Glomerular visceral epithelial cell (primary cell): ENCODE data around the gene FMNL2.
A peak's percentile ranks its signal among the peaks of the same experiment; 100 is the strongest.

Source experiments
- DNase-seq: peaks from one replicate; pipeline ENCODE4 v3.0.0-alpha.2; 2016; ENCODE audit errors: extremely low spot score

The FMNL2 gene

DNA sequence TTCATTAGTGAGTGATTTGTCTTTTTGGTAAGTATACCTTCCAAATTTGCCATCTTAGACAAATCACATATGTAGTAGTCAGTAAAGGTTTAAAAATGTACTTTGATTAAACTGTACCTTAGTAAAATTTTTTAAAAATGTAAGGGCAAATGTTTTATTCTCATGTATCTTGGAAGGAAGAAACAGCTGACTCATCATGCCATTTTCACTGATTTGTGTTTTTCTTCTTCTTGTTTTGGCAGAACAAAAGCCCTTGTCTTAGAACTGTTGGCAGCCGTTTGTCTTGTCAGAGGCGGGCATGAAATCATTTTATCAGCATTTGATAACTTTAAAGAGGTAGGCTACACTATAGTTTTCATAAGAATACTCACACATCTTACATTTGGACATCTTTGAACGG lies 245.7 kb downstream of the FMNL2 start:
- no peak for DNase-seq

DNA sequence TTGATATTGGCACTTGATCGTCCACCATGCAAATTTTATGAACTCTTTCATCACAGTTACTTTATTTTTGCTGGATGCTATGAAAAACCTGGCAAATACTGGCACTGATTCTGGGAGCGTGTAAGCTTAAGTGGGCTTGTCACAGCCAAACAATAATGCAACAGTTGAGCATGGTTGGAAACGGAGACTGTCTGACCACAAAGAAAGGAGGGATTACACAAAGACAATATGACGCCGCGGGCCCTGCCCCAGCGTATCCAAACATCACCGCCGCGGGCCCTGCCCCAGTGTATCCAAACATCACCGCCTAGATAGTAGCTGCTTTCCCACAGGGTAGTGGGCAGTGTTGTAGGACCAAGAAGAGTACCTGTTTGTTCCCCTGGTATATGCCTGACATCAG lies 246.4 kb downstream of the FMNL2 start:
- DNase-seq, result no peak

DNA sequence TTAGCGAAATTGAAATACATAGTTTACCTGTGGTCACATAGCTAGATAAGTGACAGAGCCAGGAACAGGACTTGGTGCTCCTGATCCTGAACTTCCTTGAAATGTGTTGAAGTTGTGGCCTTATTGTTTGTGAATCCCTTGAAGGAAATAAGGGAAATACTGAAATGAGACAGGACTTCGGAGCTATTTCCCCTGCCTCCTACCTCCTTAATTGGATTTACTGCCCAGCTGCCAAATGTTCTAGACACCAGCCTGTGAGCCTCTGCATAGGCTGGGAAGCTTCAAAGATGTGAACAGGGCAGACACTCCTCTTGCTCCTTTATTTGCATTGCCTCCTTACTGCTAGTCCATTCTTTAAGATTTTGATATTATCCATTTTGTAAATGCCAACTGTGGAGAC lies 247.1 kb downstream of the FMNL2 start:
- DNase-seq, result no peak

DNA sequence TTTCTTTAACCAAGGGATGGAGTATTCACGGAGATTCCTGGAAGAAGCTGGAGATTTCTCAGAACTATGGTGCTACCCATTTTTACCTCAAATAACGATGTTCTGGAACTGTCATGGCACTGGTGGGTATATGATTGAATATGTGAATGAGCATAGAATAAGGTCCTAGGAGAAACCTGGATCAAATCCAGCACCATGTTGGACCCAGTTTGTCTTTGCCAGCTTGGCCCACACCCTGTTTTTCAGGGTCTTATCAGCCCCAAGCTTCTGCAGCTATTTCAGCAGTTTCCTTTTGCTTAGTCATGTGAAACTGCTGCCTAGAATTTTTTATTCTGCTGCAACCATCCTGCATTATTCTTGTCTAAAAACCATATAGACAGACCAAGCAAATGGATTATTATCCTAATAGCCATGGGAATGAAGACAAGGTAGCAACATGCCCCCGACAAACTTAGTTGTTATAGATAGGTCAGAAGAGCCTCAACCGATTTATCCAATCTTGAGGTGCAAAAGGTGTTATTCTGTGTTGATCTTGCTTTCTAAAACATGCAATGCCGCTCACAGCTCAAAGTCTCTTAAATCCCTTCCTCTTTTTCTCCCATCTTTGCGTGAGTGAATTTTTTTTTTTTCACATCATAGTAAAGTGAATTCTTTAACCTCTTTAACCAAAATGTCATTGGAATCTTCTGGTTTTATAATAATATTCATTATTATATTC lies 248.7 kb downstream of the FMNL2 start:
- DNase-seq, result no peak

DNA sequence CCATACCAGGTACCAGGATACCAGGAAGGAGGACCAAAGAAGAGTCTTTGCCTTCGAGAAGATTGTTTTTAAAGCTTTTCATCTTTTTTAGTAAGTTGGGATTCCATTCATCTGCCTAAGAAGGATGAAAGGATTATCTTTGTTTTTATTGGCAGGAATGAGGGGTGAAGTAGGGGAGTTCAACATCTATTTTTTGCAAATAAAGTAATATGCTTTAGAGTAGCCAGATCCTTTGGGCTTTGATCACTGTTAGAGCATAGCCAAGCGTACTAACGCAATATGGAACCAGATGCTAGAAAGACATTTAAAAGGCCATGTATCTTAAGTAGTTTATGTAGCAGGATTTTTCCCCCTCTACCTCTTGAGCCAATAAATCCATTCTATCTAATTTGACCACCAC lies 249.3 kb downstream of the FMNL2 start:
- no peak for DNase-seq

DNA sequence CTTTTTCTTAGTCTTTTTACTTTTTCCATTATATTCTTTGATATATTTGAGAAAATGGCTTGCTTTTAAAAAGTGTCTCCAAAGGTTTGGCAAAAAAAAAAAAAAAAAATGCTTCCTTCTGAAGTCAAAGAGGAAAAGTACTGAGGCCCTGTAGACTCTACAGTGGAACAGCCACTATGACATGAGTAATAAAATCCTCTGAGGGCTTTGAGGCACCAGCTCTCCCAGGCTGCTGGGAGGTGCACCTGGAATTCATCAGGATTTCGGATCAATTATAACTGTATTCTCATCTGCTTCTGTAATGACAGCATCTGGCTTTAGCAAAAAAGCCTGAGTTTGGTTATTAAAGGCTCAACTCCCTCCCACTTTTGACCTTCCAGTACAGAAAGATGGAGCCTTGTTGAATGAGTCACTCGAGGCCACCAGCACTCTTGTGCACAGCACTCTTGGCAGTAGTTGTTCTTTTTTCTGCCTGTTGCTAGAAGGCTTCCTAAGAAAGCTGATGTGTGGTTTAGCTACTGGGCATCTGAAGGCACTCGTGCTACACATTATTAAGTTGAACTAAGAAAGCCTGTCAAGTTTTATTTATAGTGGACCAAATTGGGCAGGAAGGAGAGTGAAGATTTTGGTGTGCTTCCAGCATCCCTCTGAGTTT lies 251.0 kb downstream of the FMNL2 start:
- DNase-seq, result peak; percentile 59

DNA sequence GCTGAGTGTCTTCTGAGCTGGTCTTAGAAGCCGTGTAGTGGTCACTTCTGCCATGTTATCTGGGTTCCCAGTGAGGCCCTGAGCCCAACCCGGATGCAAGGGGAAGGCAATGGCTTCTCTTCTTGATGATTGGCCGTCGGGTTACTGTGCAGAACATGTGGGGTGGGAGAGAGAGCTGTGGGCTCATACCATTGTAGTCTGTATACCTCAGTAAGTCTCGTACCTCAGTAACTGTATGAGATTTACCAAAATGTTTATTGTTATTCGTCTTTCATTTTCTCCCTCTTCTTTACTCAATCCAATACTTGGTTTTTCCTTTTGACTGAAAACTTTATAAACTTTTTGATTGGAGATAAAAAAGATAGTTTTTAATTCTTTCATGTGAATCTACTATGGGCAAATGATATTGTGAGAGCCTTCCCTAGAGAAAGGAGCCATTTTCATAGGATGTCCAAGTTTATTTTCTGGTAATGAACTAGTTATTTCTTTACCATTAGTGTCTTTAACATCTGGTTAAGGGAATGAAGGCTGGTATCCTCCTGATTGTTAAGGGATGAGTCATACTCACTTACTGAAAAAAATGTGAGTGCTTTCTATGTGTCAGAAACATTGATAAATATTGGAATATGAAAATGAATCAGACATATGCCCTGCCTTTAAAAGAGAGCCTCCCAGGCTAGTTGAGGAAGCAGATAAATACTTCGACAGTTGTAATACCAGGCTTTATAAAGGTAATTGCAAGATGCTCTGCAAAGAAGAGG lies 252.4 kb downstream of the FMNL2 start:
- DNase-seq, result no peak

DNA sequence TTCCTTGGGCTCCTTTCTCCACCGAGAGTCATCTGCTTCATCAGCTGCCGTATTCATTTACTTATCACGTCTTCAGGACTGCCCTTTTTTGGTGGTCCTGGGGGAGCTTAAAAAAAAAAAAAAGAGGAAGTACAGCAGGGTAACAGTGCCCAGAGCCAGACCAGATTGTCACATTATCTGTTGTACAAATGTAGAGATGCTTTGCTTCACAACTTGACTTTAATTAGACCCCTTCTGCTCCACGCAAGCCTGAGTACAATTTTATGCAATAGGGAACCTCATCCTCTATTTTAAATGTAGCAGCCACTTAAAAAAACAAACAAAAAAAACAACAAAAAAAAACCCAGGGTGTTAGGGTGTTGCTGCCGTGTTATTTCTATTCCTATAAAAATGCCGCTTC lies 254.0 kb downstream of the FMNL2 start:
- no peak for DNase-seq

DNA sequence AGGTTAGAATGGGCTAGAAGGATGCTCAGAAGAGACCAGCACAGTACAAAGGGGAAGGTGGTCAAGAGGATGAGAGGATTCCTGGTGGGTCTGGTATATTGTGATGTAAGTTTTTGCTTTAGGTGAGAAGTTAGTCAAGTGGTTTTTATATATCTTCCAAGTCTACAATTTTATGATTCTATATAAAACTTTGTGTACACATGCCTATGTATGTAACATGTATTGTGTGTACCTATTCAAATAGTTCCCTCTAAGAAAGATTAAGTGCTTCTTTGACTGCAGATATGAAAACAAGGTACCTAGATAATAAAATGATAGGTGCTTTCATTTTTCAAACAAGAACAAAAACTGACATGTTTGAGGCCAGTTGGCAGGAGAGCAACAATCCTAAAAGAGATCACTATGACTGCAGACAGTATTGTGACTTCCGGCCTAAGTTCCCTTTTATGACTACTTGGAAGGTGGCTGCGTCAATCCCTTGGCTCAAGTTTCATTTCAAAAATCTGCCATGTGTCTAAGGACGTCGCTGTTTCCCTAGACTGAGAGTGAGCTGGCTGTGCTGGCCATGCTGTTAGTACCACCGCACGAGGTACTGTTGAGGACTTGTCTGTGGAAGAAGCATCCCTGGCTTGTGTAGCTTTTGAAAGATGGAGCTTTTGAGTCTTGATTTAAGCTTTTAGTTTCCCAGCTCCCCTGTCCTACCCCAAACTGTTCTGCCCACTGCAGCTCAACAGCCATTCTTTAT lies 259.2 kb downstream of the FMNL2 start:
- DNase-seq, result no peak

DNA sequence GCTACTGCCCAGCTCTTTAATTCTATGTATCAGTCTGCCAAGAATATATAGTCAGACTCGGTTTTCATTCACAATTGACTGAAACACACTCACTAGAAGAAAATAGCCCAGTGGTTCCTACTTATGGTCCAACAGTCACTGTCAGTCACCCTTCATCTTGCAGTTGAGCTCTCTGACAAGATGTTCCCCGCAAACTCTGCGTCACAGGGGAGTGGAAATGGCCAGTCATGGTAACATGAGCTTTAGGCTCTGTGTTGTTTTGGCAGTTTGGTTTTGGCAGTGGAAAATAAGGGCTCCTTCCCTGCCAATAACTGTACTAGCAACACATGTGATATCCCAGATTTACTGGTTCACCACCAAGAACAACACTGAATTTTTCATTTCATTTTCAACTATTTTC lies 259.8 kb downstream of the FMNL2 start:
- no peak for DNase-seq

DNA sequence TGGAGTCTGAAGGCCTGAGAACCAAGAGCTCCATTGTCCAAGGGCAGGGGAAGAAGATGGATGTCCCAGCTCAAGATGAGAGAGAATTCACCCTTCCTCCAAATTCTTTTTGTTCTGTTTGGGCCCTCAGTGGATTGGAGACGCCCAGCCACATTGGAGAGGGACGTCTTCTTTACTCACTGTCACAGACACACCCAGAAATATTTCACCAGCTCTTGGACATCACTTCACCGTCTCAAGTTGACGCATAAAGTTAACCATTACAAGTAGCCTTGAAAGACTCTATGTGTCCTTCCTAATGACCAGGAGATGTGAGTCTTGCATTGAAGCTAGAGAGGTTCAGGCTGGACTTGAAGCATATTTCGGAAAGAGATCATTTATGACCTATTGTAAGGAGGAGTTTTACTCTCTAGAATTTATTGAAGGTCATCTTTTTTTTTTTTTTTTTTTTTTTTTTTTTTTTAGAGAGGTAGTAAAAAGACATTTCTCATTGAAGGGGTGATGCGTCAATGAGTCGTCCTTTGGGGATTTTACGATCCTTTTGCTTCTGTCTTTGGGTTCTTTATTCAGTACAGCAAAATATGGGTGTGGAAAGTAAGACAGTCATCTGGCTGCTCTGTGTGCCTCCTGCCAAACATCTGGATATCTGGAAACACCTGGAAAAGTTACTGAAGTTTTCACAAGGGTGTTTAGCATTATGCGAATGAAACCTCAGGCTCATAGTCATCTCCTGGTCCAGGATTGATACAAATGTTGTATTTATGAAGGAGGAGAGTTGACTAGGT lies 264.2 kb downstream of the FMNL2 start:
- DNase-seq, result no peak

DNA sequence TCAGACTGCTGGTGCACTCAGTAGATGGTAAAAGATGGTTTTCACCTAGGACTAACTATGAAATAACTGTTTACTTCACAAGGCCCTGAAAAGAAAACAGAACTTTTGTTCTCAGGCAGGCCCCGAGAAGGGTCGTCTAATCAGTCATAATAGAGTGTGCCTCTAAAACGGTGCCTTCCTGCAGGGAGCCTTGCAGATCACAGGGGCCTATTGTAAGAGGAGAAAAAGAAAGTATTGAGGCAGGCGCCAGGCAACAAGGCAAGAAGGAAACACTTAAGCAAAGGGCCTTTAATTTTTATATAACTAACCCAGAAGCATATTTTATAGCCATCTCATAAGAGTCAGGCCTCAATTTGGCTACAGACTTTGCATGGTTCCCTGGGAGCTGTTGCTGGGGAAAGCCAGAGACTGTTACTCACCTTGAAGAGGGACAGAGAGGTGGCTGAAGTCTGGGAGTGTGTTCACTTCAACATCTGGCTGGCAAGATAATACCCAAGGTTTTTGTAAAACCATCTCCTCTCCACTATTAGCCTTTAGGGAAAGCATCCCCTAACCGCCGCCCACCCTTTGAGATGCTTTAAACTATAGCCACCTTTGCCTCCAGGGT lies 265.2 kb downstream of the FMNL2 start:
- no peak for DNase-seq

DNA sequence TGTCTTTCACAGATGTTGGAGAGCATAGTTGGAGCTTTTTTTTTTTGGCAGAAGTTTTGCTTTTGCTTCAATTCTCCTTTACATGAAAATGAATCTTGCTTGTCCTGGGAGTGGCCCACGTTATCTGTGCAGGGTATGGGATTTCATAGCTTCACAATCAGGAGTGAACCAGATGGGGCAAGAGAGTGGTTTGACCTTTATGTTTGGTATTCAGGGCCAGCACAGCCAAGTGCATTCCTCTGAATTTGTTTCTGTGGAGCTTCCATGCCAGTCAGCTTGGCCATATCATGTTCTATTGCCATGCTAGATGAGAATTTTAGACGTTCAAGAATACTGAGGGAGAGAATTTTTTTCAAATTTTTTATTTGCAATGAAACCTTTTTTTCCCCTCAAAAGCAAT lies 265.7 kb downstream of the FMNL2 start:
- no peak for DNase-seq

DNA sequence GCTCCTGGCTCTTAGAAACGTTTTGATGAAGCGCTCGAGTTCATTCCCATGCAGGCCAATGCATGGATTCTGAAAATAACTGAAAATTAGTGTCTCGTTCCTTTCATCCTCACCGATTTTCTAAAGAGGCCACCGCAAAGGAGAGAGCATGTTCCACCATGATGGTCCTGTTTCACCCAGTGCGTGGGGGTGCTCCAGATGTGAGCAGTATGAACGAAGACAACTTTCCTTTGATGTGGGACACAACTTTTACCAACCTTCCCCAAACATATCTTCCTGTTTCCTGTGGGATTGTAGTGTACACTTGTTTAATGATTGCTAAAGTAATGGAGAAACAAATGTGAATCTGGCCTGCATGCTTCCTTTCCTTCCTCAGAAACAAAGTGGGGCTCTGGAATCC lies 267.8 kb downstream of the FMNL2 start:
- no peak for DNase-seq

DNA sequence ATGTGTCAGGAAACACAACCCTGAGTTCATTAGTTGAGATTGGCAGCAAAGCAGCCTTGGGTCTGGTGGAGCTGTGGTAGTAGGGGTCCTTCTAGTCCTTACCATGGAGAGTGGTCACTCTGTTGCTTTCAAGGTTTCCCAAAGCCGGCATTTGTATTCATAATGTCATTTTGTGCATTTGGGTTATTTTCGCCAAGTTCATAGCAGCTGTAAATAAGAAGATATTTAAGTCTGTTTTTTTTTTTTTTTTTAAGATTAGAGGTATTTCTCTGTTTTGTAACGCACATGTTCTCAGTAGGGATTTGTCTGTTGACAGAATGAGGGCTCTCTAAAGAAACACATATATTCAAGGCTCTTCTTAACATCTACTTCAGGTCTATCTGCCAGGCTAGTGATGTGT lies 268.2 kb downstream of the FMNL2 start:
- no peak for DNase-seq

DNA sequence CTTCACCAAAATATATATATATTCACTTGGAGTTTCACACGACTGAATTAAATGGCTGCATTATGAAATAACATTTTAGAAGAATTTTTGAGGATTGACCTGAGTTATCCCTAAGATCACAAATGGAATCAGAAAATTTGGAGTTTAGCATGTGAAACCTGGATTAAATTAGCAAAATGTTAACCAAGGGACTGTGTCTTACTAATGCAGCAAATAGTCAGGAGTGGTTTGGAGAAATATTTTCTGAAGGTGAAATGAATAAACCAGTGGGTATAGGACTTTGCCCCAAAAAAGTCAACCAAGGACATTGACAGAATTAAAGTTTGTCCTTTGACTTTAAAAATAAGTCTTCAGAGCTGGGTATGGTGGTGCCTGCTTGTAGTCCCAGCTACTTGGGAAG lies 271.1 kb downstream of the FMNL2 start:
- DNase-seq, result no peak

DNA sequence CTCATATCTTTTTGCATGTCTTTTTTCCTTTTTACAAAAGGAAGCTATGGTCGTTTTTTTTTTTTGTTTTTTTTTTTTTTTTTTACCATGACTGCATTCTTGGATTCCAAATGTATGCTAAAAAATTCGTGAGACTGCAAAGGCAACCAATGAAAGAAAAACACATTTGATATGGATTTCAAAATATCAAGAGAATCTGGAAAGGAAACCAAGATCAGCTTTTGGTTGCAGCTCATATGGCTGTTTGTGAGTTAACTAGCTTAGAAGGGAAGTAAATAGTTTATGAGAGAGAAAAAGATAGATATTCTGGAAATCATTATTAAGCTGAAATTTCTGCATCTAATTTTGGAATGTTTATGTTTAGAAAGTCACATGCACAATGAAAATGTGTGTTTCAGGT lies 272.0 kb downstream of the FMNL2 start:
- no peak for DNase-seq

DNA sequence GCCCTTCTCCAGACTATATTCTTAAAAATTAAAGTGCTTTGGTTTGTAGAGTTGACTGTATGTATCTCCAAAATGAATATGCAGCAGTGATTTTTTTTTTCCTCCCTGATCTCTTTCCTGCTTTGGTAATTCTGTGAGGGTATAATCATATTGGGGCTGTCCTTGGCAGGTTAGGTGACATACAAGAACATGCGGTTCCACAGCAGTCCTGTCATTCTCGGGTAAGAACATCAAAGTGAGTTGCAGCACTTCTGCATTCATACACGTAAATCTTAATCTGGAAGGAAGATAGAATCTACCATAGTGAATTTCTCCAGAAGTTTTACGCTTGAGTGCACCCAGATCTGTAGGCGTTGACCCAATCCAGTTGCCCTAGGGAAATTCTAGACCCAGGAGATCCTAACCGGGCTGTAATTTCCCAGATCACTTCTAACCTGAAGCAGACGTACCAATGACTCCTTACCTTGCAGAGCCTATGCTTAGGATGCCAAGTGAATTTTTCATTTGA lies 272.9 kb downstream of the FMNL2 start:
- no peak for DNase-seq

DNA sequence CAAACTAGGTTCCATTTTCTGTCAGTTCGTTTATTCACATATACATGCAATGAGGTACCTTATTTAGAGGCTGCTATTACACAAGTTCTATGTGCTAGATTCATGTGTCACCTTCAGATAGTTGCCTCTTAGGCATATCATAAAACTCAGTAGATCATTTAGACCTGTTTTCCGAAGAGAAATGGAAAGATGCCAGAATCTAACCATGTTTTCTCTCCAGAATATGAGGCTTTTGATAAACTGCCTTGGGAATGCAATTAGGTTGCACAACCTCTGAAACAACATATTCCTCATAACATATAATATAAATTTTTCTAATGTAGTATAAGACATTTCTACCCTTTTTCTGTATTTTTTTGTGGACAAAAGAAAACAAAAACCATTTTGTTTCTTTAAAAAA lies 274.2 kb downstream of the FMNL2 start:
- no peak for DNase-seq

DNA sequence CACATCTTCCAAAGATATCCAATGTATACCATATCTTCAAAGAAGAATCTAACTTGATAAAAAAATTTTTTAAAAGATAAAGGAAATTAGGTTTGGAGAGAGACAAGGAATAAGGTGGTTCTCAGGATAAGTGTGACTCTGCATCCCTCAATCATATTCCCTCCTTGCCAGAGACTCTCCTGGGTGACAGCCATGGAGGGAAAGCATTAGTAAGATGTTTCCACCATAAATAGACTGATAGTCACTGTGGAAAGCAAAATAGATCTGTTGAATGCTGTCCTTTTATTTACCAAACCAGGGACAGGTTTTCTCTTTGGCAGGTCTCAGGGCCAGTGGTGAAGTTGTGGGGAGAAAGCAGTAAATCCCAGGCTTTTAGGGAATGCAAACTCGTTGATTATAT lies 274.7 kb downstream of the FMNL2 start:
- no peak for DNase-seq
